Measurements from ENCODE around the gene CYTH1. TPM values are rescaled to one million over a fixed set of nuclear protein-coding genes. Genes with fewer than 3 reads are reported as not detected.

CYTH1 gene
- total and polyA plus RNA-seq, 7 experiments from 2014 or later: 297 to 452 (median 418) TPM

DNA sequence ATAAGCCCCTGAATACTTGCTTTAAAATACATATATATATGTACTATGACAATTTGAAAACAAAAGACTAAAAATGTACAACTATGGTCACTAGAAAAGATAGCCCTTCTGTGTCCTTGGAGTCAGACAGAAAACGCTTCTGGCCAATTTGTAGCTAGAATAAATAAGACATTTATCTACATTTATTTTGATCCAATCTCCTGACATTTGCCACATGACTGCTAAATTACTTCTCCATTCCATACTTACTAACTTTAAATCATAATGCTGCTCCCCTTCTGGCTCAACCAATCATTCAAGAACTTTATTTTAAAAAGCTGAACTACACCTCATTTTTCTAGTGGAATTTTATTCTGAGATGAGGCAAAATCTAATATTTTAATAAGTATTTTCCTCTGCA, 65.8 kb downstream of the CYTH1 start:
- no peaks in the 10 kb centered on the region for H3K27me3 ChIP-seq (ENCODE audit: control insufficient read depth in 2 of 2, insufficient read depth in 2 of 2, low read length in 2 of 2)
- DNase-seq: no peak
- peak overlapping the region; percentile 27 to 88 (median 78) for H3K4me3 Mint-ChIP-seq
- H3K4me1 Mint-ChIP-seq: peaks cover 71 to 98% (median 93%) of the 10 kb centered on the region in 7 donors
- no peak overlapping the region for H3K4me3 ChIP-seq (ENCODE audit: low read length)
- intact Hi-C loops (cut with micrococcal nuclease): loop anchor here in 1 of 2 donors (5.0 kb wide), 1 partner anchor 126 kb away; the partner anchor contains the start of gene USP36
- H3K4me1 ChIP-seq (ENCODE audit: control insufficient read depth in 2 of 2, insufficient read depth in 2 of 2, low read length in 2 of 2): peaks cover 81 to 84% of the 10 kb centered on the region in 2 donors
- H3K9me3 Mint-ChIP-seq: no peaks in the 10 kb centered on the region
- H3K27me3 Mint-ChIP-seq: no peaks in the 10 kb centered on the region
- H3K9me3 ChIP-seq (ENCODE audit: control insufficient read depth in 2 of 3, low read length in 3 of 3): no peaks in the 10 kb centered on the region
- peak overlapping the region in 8 of 9 donors; percentile 77 to 95 (median 90) for H3K27ac Mint-ChIP-seq
- POLR2A ChIA-PET: interaction anchor here (0.7 to 4.0 kb wide), 11 partner anchors 9 to 329 kb away, joined by 3 to 16 read pairs (median 4); no protein-coding TSS in a partner anchor
- H3K27ac ChIP-seq (ENCODE audit: low read depth, low read length): peak overlapping the region; percentile 68
- no peaks in the 10 kb centered on the region for H3K36me3 ChIP-seq (ENCODE audit: control insufficient read depth in 2 of 3, insufficient read depth in 3 of 3, low read length in 3 of 3)
- no peak for ATAC-seq
- CTCF ChIA-PET: interaction anchor here (1.2 to 2.5 kb wide), 4 partner anchors 8 to 19 kb away, joined by 4 to 11 read pairs (median 6); no protein-coding TSS in a partner anchor
- H3K36me3 Mint-ChIP-seq: peaks cover 0 to 8% (median 0%) of the 10 kb centered on the region in 5 donors

DNA sequence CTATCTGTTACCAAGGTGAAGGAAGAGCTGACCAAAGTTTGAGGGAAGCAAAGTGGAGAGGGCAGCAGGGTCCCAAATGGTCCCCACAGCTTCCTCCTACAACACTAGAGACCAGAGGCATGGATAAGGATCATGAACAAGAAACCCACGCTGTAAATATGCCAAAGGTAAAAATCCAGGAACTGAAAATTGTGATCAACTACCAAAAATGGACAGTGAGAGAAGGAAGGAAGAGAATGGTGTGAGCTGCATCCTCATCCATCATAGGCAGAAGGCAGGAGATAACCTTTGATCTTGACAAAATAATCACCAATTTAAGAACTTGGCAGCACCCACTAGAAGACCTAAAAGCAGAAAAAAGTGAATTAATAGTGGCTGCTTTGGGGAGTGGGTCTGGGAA, 66.2 kb downstream of the CYTH1 start:
- Mint-ChIP-seq H3K4me1 (peaks cover 68 to 96% (median 90%) of the 10 kb centered on the region in 7 donors), H3K27ac (peak overlapping the region; percentile 59 to 95 (median 89)), H3K4me3 (peak overlapping the region; percentile 59 to 88 (median 78)), H3K36me3 (peaks cover 0 to 8% (median 0%) of the 10 kb centered on the region in 5 donors), H3K27me3 (no peaks in the 10 kb centered on the region), H3K9me3 (no peaks in the 10 kb centered on the region)
- Histone ChIP-seq H3K4me3 (ENCODE audit: low read length) (peak overlapping the region; percentile 27), H3K27me3 (ENCODE audit: control insufficient read depth in 2 of 2, insufficient read depth in 2 of 2, low read length in 2 of 2) (no peaks in the 10 kb centered on the region), H3K36me3 (ENCODE audit: control insufficient read depth in 2 of 3, insufficient read depth in 3 of 3, low read length in 3 of 3) (no peaks in the 10 kb centered on the region), H3K4me1 (ENCODE audit: control insufficient read depth in 2 of 2, insufficient read depth in 2 of 2, low read length in 2 of 2) (peaks cover 79 to 80% of the 10 kb centered on the region in 2 donors), H3K27ac (ENCODE audit: low read depth, low read length) (peak overlapping the region; percentile 68), H3K9me3 (ENCODE audit: control insufficient read depth in 2 of 3, low read length in 3 of 3) (no peaks in the 10 kb centered on the region)
- intact Hi-C loops (cut with micrococcal nuclease): loop anchor here in 1 of 2 donors (5.0 kb wide), 1 partner anchor 126 kb away; the partner anchor contains the start of gene USP36
- ChIA-PET CTCF (interaction anchor here (1.2 to 2.5 kb wide), 4 partner anchors 8 to 19 kb away, joined by 4 to 11 read pairs (median 5); no protein-coding TSS in a partner anchor), POLR2A (interaction anchor here (1.0 to 4.0 kb wide), 7 partner anchors 9 to 64 kb away, joined by 3 to 16 read pairs (median 4); no protein-coding TSS in a partner anchor)
- DNase-seq (no peak), ATAC-seq (no peak)

DNA sequence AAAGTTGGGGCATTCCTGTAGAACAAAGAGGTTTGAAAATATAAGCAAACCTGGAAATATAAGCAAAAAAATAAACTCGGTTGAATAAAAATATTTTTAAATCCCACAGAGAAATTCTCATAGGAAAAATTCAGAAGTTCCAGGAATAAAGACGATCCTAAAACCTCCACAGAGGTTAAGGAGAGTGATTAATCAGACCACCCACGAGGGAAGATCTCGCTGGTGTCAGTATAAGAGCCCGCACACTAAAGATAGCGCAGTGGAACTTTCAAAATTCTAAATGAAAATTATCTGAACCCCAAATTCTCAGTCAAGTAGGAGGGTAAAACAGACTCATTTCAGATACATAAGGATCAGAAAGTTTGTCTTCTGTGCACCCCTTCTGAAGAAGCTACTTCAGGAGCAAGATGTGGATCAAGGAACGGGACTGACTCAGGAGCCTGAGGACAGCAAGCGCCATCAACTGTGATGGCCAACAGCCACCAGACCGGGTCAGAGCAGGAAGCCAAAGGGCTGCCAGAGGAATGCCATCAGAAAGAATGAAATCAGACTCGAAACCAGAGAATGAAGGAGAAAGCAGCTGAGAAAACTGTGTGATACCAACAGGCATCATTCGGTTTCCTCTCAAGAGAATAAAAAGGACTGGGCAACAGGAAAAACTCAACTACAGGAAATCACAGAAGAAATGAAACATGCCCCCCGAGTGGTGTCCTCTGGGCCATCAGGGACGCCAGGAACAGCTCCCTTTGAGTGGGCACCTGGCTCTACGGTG, 66.9 kb downstream of the CYTH1 start:
- no peak for ATAC-seq
- Mint-ChIP-seq H3K4me3 (peak overlapping the region; percentile 59 to 88 (median 78)), H3K9me3 (no peaks in the 10 kb centered on the region), H3K36me3 (peaks cover 0 to 8% (median 0%) of the 10 kb centered on the region in 5 donors), H3K27ac (peak overlapping the region; percentile 59 to 95 (median 89)), H3K4me1 (peaks cover 73 to 97% (median 92%) of the 10 kb centered on the region in 7 donors), H3K27me3 (no peaks in the 10 kb centered on the region)
- no peaks in the 10 kb centered on the region for H3K27me3 ChIP-seq (ENCODE audit: control insufficient read depth in 2 of 2, insufficient read depth in 2 of 2, low read length in 2 of 2)
- DNase-seq: no peak
- H3K27ac ChIP-seq (ENCODE audit: low read depth, low read length): peak overlapping the region; percentile 68
- peak overlapping the region; percentile 27 for H3K4me3 ChIP-seq (ENCODE audit: low read length)
- no peaks in the 10 kb centered on the region for H3K9me3 ChIP-seq (ENCODE audit: control insufficient read depth in 2 of 3, low read length in 3 of 3)
- ChIA-PET POLR2A (interaction anchor here (0.8 to 4.0 kb wide), 8 partner anchors 8 to 70 kb away, joined by 3 to 16 read pairs (median 4); no protein-coding TSS in a partner anchor), CTCF (interaction anchor here (1.2 kb wide), 2 partner anchors 18 to 20 kb away, joined by 4 to 6 read pairs; no protein-coding TSS in a partner anchor)
- intact Hi-C loops (cut with micrococcal nuclease): loop anchor here in 1 of 2 donors (5.0 kb wide), 1 partner anchor 127 kb away; the partner anchor contains the start of gene USP36
- no peaks in the 10 kb centered on the region for H3K36me3 ChIP-seq (ENCODE audit: control insufficient read depth in 2 of 3, insufficient read depth in 3 of 3, low read length in 3 of 3)
- H3K4me1 ChIP-seq (ENCODE audit: control insufficient read depth in 2 of 2, insufficient read depth in 2 of 2, low read length in 2 of 2): peaks cover 80% of the 10 kb centered on the region in 2 donors

DNA sequence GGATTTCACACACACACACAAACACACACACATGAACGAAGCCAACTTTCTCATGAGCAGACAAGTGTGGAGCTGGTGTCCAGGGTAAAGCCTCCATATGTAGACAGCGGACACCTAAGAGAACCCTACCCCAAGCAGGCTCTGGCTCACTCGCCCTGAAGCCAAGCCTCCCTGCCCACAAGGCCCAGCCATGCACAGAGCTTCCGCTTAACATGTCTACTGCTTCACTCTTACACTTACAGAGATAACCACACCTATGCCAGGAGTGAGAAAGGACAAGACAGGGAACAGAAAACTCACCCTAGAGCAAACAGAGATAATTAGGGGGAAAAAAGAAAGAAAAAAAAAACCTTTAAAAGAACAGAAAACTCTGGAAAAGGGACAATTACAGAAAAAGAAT, 67.5 kb downstream of the CYTH1 start:
- peak overlapping the region; percentile 68 for H3K27ac ChIP-seq (ENCODE audit: low read depth, low read length)
- no peak overlapping the region for H3K4me3 ChIP-seq (ENCODE audit: low read length)
- H3K36me3 ChIP-seq (ENCODE audit: control insufficient read depth in 2 of 3, insufficient read depth in 3 of 3, low read length in 3 of 3): peaks cover 0 to under 1% (median 0%) of the 10 kb centered on the region in 3 experiments
- H3K9me3 ChIP-seq (ENCODE audit: control insufficient read depth in 2 of 3, low read length in 3 of 3): no peaks in the 10 kb centered on the region
- intact Hi-C loops (cut with micrococcal nuclease): no loop called here
- Mint-ChIP-seq H3K36me3 (peaks cover 0 to 8% (median 0%) of the 10 kb centered on the region in 5 donors), H3K27ac (peak overlapping the region; percentile 64 to 95 (median 89)), H3K27me3 (no peaks in the 10 kb centered on the region), H3K9me3 (no peaks in the 10 kb centered on the region), H3K4me3 (peak overlapping the region; percentile 46 to 88 (median 69)), H3K4me1 (peaks cover 74 to 97% (median 92%) of the 10 kb centered on the region in 7 donors)
- H3K4me1 ChIP-seq (ENCODE audit: control insufficient read depth in 2 of 2, insufficient read depth in 2 of 2, low read length in 2 of 2): peaks cover 80% of the 10 kb centered on the region in 2 donors
- POLR2A ChIA-PET: interaction anchor here (0.8 to 1.8 kb wide), 4 partner anchors 7 to 71 kb away, joined by 3 to 5 read pairs (median 4); no protein-coding TSS in a partner anchor
- H3K27me3 ChIP-seq (ENCODE audit: control insufficient read depth in 2 of 2, insufficient read depth in 2 of 2, low read length in 2 of 2): no peaks in the 10 kb centered on the region
- CTCF ChIA-PET: no interaction called here
- no peak for DNase-seq
- peak; percentile 30 for ATAC-seq

DNA sequence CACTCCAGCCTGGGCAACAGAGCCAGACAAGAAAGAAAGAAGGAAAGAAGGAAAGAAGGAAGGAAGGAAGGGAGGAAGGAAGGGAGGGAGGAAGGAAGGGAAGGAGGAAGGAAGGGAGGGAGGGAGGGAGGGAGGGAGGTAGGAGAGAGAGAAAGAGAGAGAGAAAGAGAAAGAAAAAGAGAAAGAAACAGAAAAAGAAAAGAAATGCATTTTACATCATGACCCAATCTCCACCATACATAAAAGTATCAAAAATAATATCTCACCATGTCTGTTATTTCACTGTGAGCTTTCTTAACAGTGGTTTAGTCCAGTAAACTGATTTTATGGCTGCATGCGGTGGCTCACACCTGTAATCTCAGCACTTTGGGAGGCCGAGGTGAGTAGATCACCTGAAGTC, 70.0 kb downstream of the CYTH1 start:
- Mint-ChIP-seq H3K27me3 (no peaks in the 10 kb centered on the region), H3K4me1 (peaks cover 60 to 93% (median 83%) of the 10 kb centered on the region in 7 donors), H3K27ac (peak overlapping the region; percentile 66 to 91 (median 74)), H3K4me3 (peak overlapping the region in 7 of 10 donors; percentile 13 to 64 (median 56)), H3K9me3 (no peaks in the 10 kb centered on the region), H3K36me3 (peaks cover 0 to 21% (median 15%) of the 10 kb centered on the region in 5 donors)
- intact Hi-C loops (cut with micrococcal nuclease): no loop called here
- ATAC-seq (no peak), DNase-seq (no peak)
- POLR2A ChIA-PET: interaction anchor here (1.1 to 1.5 kb wide), 2 partner anchors 25 to 34 kb away, joined by 3 read pairs; no protein-coding TSS in a partner anchor
- no peaks in the 10 kb centered on the region for H3K9me3 ChIP-seq (ENCODE audit: control insufficient read depth in 2 of 3, low read length in 3 of 3)
- no peak overlapping the region for H3K27ac ChIP-seq (ENCODE audit: low read depth, low read length)
- no peaks in the 10 kb centered on the region for H3K27me3 ChIP-seq (ENCODE audit: control insufficient read depth in 2 of 2, insufficient read depth in 2 of 2, low read length in 2 of 2)
- CTCF ChIA-PET: interaction anchor here (0.6 to 0.8 kb wide), 3 partner anchors 16 to 73 kb away, joined by 3 read pairs; no protein-coding TSS in a partner anchor
- no peak overlapping the region for H3K4me3 ChIP-seq (ENCODE audit: low read length)
- H3K36me3 ChIP-seq (ENCODE audit: control insufficient read depth in 2 of 3, insufficient read depth in 3 of 3, low read length in 3 of 3): peaks cover 0 to 24% (median 10%) of the 10 kb centered on the region in 3 experiments
- H3K4me1 ChIP-seq (ENCODE audit: control insufficient read depth in 2 of 2, insufficient read depth in 2 of 2, low read length in 2 of 2): peaks cover 69 to 70% of the 10 kb centered on the region in 2 donors

DNA sequence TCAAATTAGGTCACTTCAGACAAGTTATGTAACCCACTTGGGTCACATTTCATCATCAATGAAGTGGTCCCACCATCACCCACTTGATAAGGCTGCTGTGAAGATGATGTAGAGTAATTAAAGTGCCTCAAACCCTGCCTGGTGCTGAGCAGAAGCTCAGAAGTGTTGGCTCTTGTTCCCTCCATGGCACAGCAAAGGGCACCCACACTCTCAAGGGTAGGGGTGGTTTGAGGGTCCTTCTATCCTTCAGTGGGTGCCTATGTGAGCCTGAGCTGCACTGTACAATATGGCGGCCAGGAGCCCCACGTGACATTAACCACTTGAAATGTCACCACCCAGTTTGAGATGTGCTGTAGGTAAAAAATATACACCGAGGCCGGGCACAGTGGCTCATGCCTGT, 71.5 kb downstream of the CYTH1 start:
- H3K36me3 ChIP-seq (ENCODE audit: control insufficient read depth in 2 of 3, insufficient read depth in 3 of 3, low read length in 3 of 3): peaks cover 0 to 36% (median 13%) of the 10 kb centered on the region in 3 experiments
- peak overlapping the region; percentile 56 for H3K27ac ChIP-seq (ENCODE audit: low read depth, low read length)
- H3K27ac Mint-ChIP-seq: peak overlapping the region; percentile 58 to 95 (median 89)
- DNase-seq (no peak), ATAC-seq (no peak)
- H3K4me3 ChIP-seq (ENCODE audit: low read length): no peak overlapping the region
- H3K4me1 ChIP-seq (ENCODE audit: control insufficient read depth in 2 of 2, insufficient read depth in 2 of 2, low read length in 2 of 2): peaks cover 54 to 56% of the 10 kb centered on the region in 2 donors
- ChIA-PET POLR2A (interaction anchor here (0.9 to 3.2 kb wide), 6 partner anchors 16 to 70 kb away, joined by 3 to 10 read pairs (median 4); no protein-coding TSS in a partner anchor), CTCF (interaction anchor here (0.5 to 1.5 kb wide), 4 partner anchors 17 to 70 kb away, joined by 3 to 4 read pairs (median 4); no protein-coding TSS in a partner anchor)
- no peaks in the 10 kb centered on the region for H3K27me3 Mint-ChIP-seq
- no peaks in the 10 kb centered on the region for H3K9me3 ChIP-seq (ENCODE audit: control insufficient read depth in 2 of 3, low read length in 3 of 3)
- no peaks in the 10 kb centered on the region for H3K27me3 ChIP-seq (ENCODE audit: control insufficient read depth in 2 of 2, insufficient read depth in 2 of 2, low read length in 2 of 2)
- no peaks in the 10 kb centered on the region for H3K9me3 Mint-ChIP-seq
- intact Hi-C loops (cut with micrococcal nuclease): no loop called here
- peaks cover 46 to 85% (median 73%) of the 10 kb centered on the region in 7 donors for H3K4me1 Mint-ChIP-seq
- peak overlapping the region in 8 of 10 donors; percentile 0 to 80 (median 46) for H3K4me3 Mint-ChIP-seq
- peaks cover 0 to 27% (median 15%) of the 10 kb centered on the region in 5 donors for H3K36me3 Mint-ChIP-seq
